ENCODE results near the gene KDM7A. TPM values are rescaled to one million over a fixed set of nuclear protein-coding genes. Genes with fewer than 3 reads are reported as not detected.

Gene KDM7A
- total RNA-seq, 4 donors from 2014 or later: 21.9 to 84.2 (median 54.6) TPM

GRCh38 chr7:140061607-140061930 lies 115.2 kb downstream of the KDM7A start:
- no peak for TF ChIP-seq POLR2A (IDR thresholded peaks at IDR 0.05)
- TF ChIP-seq, protein P1, sequence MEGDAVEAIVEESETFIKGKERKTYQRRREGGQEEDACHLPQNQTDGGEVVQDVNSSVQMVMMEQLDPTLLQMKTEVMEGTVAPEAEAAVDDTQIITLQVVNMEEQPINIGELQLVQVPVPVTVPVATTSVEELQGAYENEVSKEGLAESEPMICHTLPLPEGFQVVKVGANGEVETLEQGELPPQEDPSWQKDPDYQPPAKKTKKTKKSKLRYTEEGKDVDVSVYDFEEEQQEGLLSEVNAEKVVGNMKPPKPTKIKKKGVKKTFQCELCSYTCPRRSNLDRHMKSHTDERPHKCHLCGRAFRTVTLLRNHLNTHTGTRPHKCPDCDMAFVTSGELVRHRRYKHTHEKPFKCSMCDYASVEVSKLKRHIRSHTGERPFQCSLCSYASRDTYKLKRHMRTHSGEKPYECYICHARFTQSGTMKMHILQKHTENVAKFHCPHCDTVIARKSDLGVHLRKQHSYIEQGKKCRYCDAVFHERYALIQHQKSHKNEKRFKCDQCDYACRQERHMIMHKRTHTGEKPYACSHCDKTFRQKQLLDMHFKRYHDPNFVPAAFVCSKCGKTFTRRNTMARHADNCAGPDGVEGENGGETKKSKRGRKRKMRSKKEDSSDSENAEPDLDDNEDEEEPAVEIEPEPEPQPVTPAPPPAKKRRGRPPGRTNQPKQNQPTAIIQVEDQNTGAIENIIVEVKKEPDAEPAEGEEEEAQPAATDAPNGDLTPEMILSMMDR (IDR thresholded peaks at IDR 0.05): no peak
- TF ChIP-seq POLR2AphosphoS5 (IDR thresholded peaks at IDR 0.05): no peak
- TF ChIP-seq EP300 (IDR thresholded peaks at IDR 0.05; ENCODE audit: low read depth): no peak
- H3K27me3 ChIP-seq: no peaks in the 10 kb centered on the region
- no peak for DNase-seq
- peaks cover 0 to 5% (median 0%) of the 10 kb centered on the region in 4 donors for H3K36me3 ChIP-seq
- H3K4me1 ChIP-seq: peaks cover 26 to 50% (median 38%) of the 10 kb centered on the region in 4 donors
- intact Hi-C loops (cut with DNase I; ENCODE audit: low total_unique reads): loop anchor here (5.0 kb wide), 1 partner anchor 266 kb away; no protein-coding TSS in a partner anchor
- peaks cover 7 to 9% of the 10 kb centered on the region in 2 donors for H3K9me3 ChIP-seq
- H3K27ac ChIP-seq: peak overlapping the region; percentile 90 to 94 (median 90)
- peak overlapping the region in 3 of 4 donors; percentile 61 to 86 (median 62) for H3K4me3 ChIP-seq
- in situ Hi-C loops (cut with MboI; ENCODE audit: low pct_ligation_motif_present in 1 of 4, low pct_unique_long_range_greater_than_20kb in 1 of 4, low sequenced_read_pairs in 3 of 4): loop anchor here in 1 of 4 donors (25.0 kb wide), 1 partner anchor 276 kb away; no protein-coding TSS in a partner anchor
- 100% methylated on average over 2 of the region's 2 CpGs for WGBS, 2 donors (ENCODE audit: low coverage in 1 of 2)

- peak overlapping the region in 1 of 4 donors; percentile 86 for H3K4me3 ChIP-seq
- TF ChIP-seq, protein P1 (IDR thresholded peaks at IDR 0.05): no peak
- no peak for TF ChIP-seq EP300 (IDR thresholded peaks at IDR 0.05; ENCODE audit: low read depth)
- TF ChIP-seq POLR2AphosphoS5 (IDR thresholded peaks at IDR 0.05): no peak
- TF ChIP-seq POLR2A (IDR thresholded peaks at IDR 0.05): no peak
- peak overlapping the region; percentile 90 to 94 (median 90) for H3K27ac ChIP-seq
- no peaks in the 10 kb centered on the region for H3K27me3 ChIP-seq
- H3K9me3 ChIP-seq: peaks cover under 1 to 4% of the 10 kb centered on the region in 2 donors
- peaks cover 26 to 50% (median 38%) of the 10 kb centered on the region in 4 donors for H3K4me1 ChIP-seq
- intact Hi-C loops (cut with DNase I; ENCODE audit: low total_unique reads): loop anchor here (5.0 kb wide), 1 partner anchor 266 kb away; no protein-coding TSS in a partner anchor
- in situ Hi-C loops (cut with MboI; ENCODE audit: low pct_ligation_motif_present in 1 of 4, low pct_unique_long_range_greater_than_20kb in 1 of 4, low sequenced_read_pairs in 3 of 4): loop anchor here in 1 of 4 donors (25.0 kb wide), 1 partner anchor 276 kb away; no protein-coding TSS in a partner anchor
- WGBS, 2 donors (ENCODE audit: low coverage in 1 of 2): 69 to 79% methylated on average over 5 to 11 of the region's 11 CpGs
- peak; percentile 33 for DNase-seq
- H3K36me3 ChIP-seq: peaks cover 0 to 5% (median 0%) of the 10 kb centered on the region in 4 donors
These were observed 115.8 kb downstream of the KDM7A start for GRCh38 chr7:140060788-140061606.

DNA sequence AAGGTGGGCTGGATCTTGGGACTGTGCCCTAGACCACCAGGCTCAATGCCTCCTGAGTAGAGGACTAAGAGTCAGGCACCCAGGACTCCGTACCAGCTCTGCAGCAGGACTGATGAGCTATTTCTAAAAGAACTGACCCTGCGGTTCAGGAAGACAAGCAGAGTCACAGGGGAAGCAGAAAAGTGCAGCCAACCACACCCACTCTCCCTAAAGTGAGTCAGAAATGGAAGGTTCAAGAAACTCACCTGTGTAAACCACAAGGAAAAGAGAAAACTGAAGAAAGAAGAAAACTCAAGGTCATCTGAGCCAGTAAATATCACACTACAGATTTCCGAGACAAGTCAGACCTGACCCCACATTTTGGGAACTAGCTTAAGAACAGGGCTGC lies 116.5 kb downstream of the KDM7A start:
- H3K27ac ChIP-seq: peak overlapping the region; percentile 90 to 94 (median 90)
- TF ChIP-seq POLR2AphosphoS5 (IDR thresholded peaks at IDR 0.05) (peak in 1 of 3 donors; percentile 14), POLR2A (IDR thresholded peaks at IDR 0.05) (no peak), EP300 (IDR thresholded peaks at IDR 0.05; ENCODE audit: low read depth) (no peak)
- TF ChIP-seq, protein P1 (IDR thresholded peaks at IDR 0.05): no peak
- H3K9me3 ChIP-seq: no peaks in the 10 kb centered on the region
- 77 to 90% methylated on average over 1 to 3 of the region's 3 CpGs for WGBS, 2 donors (ENCODE audit: low coverage in 1 of 2)
- in situ Hi-C loops (cut with MboI; ENCODE audit: low pct_ligation_motif_present in 1 of 4, low pct_unique_long_range_greater_than_20kb in 1 of 4, low sequenced_read_pairs in 3 of 4) (loop anchor here in 1 of 4 donors (25.0 kb wide), 1 partner anchor 277 kb away; no protein-coding TSS in a partner anchor), intact Hi-C loops (cut with DNase I; ENCODE audit: low total_unique reads) (loop anchor here (5.0 kb wide), 1 partner anchor 267 kb away; no protein-coding TSS in a partner anchor)
- no peak overlapping the region for H3K4me3 ChIP-seq
- peaks cover 26 to 50% (median 38%) of the 10 kb centered on the region in 4 donors for H3K4me1 ChIP-seq
- no peak for DNase-seq
- peaks cover 0 to 5% (median 0%) of the 10 kb centered on the region in 4 donors for H3K36me3 ChIP-seq
- no peaks in the 10 kb centered on the region for H3K27me3 ChIP-seq

Measured in transverse colon (tissue), 4 donors.